ENCODE measurements around the gene PTGIS.
"Not testable (repeated sequence)": the region's sequence is repeated elsewhere in the genome, so short reads cannot be mapped to it uniquely, and the experiment has no call there.

The PTGIS gene

DNA sequence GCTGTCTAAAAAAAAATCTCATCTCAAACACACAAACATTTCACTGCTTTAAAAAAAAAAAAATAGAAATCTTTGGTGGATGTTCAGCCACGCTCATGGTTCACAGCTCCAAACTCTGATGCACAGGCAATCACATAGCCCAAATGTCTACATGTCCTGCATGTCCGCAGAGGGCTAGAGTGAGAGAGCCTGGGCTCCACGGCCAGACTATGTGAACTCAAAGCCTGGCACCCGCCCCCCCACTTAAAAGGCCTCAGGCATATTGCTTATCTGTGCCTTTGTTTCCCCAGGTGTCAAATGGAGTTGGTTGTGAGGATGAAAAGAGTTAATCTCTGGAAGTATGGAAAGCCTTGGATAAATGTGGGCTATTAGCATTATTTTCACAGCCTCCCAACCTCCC lies 10.5 kb upstream of the PTGIS start:
- DNase-seq = no peak

DNA sequence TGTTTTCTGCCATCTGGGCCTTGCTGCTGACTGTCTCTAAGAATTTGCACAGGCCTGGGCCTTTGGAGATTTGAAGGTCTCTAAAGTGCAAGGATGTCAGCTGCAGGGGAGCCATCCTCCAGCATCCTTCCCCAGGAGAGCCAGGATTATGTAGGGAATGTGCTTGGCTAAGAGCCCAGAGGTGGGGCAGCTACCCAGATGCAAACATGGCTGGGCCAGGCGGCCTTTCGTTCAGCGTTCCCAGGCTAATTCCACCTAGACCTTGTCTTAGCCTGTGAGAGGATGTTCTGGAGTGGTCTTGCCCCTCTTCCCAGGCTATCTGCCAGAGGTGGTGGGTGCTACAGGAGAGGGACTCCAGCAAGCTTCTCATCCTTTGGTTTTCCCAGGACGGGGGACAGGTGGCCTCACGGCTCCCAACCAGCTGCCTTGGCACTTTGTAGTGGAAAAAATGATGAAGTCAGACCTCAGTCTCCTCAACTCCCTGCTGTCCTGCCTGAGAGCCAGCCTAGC lies 7.7 kb upstream of the PTGIS start:
- no peak for DNase-seq

DNA sequence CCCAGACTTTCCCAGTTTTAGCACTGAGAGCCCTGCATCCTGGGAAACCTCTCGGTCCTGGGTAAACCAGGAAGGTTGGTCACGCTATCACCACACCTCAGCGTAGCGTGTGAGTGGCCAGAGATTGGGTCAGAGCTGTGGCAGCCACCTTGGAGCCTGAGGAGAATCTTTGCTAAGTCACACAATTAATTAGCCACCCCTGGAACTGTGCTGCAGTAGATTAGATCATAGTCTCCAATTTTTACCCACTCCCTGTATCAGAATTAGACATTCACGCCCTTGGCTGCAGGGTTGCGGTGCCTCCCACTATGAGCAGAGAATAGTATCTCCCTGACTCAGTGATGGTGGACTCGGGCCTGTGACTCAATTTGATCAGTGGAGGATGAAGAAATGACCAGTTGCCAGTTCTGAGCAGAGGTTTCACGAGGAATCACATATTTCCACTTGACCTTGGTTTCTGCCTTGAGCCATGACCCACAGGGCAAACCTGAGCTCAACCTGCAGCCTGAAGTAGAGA lies 6.0 kb upstream of the PTGIS start:
- no peak for DNase-seq

DNA sequence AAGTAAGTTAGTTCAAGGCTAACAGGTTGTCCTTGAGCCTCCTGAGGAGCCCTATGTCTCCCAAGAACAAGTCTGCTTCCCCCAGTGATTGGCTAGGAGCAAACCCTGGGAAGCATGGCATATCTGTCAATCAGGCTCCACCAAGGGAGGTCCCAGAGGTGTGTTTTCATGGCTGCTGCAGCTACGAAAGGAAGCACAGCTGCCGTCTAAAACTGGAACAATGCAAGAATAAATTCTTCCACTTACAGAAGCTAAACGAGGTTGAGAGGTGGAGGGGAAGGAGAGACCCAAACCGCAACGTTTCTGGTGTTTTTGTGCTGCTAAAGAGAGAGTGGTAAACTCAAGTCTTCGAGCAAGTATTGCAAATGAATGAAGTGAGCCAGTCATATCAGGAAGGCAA lies 4.9 kb upstream of the PTGIS start:
- no peak for DNase-seq

DNA sequence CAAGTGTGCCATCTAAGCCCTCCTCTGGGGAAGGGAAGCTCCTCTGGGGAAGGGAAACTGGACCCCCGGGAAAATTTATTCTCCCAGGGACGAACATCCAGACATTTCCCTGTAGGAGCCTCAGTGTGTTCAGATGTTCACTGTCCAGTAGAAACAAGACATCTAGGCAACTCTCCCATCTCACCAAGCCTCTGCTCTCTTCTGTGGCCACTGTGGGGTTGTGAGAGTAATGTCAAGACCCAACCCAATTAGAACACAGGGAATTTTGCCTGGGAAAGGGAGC lies 3.6 kb upstream of the PTGIS start:
- DNase-seq = no peak

DNA sequence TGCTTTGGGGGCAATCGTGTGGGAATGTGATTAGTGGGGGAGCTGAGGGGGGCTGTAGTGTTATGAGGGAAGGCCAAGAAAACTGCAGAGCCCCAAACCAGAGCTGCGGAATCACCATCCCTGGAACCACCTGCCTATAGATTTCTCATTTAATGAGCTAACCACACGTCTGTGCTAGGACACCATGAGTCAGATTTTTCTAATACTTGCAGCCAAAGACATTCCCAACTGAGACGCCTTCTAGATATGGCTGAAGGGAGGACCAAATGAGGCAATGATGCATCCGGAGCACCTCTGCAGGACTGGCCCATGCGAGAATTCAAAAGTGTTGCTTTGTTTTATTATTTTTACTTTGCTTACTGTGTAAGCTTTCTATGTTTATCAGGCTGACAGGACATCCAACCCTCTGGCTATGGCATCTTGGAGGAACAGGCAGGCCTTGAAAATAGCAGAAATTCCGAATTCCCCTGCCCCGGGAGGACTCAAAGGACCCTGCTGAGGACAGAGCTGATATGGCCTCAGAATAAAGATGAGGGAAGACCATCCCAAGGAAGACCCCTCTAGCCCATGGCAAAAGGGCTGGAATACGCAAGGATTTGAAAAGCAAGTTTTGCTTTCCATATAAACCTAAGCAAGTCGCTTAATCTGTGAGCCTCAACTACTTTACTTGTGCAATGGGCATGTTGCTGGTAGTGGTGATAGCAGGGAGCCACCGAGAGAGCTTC lies 3.1 kb upstream of the PTGIS start:
- DNase-seq = no peak

DNA sequence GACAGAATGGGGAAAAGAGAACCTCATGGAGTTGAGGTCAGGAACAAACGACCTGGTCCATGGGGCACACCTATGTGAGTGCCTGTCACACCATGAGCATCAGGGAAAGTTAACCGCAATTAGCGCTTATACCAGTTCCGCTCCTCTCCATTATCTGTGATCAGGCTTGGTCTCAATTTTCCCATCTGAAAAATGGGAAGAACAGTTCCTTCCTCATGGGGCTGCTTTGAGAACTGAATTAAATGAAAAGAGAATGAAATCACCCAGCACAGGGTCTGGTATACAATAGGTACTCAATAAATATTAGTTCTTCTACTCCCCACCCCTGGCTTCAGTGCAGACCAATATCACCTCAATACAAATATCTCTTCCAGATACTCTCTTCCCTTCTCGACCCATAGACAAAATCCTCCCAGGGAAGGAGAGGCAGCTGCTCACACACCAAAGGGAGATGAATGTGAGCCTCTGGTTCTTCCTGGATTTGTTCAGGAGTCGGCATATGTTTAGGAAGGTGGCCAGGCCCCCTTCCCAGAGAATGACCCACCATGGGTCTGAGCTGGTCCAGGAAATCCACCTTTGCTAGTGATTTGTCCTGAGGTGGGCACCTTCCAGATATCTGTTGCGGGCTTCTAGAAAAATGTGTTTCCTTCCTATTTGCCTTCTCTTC lies 2.4 kb upstream of the PTGIS start:
- no peak for DNase-seq

DNA sequence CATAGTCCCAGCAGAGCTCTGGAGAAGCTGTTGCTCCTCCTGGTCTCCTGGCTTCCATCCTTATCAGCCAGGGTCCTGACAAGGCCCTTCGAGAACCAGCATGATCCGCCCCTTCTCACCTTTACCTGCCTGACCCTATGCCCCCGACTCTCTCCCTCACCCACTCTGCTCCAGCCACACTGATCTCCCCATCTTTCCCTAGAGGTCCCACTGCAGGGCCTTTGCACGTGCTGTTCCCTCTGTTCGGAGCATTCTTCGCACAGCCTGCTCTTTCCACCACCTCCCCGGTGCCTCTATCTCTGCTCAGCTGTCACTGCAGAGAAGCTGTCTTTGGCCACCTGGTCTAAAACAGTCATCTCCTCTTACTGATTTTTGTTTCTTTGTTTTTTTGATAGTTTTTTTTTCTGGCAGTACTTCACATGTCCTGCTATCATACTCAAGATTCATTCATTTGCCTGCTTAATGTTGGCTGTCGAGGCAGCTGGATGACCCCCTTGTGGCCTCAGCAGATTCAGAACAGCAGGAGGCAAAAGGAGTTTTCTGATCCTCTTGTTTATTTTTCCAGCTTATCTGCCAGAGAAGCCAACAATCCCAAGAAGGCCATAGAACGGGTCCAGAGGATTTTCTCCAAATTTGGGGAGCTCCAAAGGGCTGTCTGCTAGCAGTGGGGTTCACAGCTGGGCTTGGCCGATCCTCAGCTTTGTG lies 1.6 kb upstream of the PTGIS start:
- DNase-seq = no peak

DNA sequence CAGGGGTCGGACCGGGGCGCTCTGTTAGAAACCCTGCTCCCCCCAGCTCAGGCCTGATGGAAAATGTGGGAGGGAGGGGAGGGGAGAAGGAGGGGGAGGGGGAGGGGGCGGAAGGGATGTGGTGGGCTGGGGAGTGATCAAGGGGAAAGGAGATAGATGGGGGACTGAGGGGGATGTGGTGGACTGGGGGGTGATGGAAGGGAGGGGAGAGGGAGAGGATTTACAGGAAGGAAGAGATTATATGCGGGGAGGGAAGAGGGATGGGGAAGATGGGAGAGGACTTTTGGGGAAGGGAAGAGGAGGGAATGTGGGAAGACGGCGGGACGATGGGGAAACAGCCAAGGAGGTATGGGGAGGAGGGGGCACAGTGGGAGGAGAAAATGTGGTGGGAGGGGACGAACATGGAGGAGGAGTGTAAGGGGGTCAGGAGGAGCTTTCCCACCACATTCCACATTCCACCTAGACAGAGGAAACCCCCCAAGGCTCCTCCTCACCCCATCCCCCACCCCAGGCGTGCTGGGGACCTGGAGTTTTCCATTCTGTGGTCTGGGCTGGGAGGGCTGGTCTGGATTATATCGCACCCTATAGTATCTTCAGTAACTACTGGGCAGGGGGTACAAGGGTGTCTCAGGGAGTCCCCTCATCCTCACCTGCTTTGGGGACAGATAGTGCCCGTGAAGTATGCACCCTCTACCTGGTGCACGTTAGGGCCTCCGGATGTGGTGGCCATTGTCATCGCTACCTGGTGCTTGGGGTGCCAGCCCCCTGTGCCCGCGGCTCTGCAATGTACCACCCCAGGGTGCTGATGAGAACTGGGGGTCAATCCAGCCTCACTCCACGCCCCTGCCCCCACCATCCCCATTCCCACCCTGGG lies 578 bp upstream of the PTGIS start:
- no peak for DNase-seq

DNA sequence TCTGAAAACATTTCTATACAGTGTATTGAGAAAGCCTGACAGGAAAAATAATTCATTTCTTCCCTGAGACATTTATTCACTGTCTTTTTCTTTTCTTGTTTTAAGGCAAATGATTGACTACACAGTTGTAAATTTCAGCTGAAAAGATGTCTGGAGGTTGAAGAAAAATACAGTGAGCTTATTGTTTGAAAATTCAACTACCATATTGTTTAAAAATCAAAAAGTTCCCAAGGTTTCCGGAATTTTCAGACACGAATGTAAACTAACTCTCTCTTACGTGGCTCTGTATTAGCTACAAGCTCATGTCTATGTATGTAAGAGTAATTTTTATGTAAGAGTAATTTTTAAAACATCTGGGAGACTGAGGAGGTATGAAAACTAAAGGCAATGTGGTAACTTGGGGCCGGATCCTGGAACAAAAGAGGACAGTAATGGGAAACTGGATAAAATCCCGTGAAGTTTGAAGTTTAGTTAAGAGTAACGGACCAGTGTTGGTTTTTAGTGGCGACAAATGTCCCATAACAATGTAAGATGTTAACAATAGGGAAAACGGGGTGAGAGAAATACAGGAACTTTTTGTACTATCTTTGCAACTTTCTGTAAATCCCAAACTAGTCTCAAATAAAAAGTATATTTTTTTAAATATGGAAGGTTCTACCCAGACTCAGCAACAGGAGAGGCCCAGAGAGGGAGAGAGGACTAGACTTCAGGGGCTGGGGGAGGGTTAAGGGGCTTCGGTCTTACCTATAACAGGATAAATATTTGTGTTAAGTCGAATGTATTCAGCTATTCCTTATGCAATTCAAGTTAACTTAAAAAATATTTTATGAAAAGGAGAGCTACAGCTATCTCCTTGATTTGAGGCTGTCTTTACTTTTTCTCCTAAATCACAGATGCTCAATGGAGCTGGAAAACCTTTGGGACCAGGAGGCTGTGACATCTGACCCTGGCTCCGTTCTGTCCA lies 1.3 kb downstream of the PTGIS start:
- no peak for DNase-seq

DNA sequence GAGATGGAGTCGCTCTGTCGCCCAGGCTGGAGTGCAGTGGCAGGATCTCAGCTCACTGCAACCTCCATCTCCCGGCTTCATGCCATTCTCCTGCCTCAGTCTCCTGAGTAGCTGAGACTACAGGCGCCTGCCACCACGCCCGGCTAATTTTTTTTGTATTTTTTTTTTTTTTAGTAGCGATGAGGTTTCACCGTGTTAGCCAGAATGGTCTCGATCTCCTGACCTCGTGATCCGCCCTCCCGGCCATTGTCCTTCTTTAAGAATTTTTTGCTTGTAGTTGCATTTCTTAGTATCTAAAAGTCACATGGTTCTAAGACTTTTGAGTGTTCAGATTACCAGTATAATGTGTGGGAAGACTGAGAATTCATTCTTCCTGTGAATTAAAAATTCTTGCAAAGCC lies 2.9 kb downstream of the PTGIS start:
- DNase-seq = not testable (repeated sequence)

DNA sequence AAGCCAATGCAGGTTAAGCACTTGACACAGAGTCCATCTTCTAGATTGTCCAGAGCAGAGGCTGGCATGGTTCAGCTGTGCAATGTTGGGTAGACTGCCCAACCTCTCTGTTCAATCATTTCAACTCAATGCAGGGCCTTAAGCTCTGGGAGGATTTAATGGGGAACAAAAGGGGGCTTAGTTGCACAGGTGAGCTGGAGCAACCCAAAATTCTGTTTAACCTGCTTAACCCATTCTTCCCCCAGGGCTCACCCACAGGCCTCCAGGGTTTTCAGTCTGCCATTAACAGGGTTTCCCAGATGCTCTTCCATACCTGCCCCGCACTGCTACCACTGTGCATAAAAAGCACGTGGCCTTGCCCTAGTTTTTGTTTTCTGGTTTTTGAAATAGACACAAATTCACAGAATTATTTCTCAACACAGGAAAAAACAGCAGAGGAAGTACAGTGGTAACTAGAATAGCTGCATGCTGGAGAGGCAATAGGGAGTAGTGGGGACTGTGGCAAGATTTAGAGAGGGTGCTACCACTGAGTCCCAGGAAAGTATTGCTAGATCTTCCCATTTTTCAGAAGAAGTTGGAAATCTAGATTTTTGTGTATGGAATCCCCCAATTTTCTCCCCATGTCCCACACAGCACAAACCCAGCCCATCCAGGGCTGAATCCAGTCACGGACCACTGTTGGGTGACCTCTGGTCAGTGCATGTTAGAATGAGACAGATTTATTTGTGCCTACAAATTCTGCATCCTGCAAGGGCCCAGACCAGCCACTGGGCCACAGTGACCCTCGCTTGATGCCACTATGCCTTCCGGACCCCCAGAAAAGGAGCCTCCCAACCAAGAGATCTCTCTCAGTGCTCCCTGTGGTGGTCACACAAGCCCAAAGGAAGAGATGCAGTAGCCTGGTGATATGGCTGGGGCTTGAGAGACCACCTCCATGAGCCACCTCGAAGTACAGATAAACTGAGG lies 4.6 kb downstream of the PTGIS start:
- DNase-seq = no peak

DNA sequence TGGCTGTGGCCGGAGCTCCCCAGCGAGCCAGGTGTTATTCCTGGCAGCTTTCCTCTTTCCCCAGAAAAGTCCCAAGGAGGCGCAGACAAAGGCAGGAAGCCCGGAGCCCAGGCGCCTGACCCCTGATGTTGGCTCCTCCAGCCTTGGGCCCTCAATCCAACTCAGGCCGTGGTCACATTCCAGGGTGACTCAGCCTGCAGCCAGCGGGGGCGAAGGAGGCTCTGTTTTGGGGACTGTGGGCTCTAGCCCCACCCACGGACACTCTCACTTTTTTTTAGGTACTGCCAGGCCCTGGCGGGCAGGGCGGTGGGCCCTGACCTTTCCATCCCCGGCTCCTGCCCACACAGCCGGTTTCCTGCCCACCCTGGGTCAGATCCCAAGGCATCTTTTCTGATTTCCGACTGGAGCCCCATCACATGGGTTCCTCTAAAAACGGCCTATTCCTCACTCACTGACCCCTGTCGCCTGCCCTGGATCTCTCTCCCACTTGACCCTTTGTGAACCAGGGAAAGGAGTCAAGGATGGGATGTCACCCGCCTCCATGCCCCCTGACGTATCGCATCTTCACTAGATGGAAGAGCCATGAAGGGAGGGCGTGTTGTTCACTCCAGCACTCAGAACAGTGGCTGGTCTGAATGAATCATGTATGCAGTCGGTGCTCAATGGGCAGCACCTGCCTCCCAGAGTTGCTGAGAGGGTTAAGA lies 5.5 kb downstream of the PTGIS start:
- DNase-seq = no peak

DNA sequence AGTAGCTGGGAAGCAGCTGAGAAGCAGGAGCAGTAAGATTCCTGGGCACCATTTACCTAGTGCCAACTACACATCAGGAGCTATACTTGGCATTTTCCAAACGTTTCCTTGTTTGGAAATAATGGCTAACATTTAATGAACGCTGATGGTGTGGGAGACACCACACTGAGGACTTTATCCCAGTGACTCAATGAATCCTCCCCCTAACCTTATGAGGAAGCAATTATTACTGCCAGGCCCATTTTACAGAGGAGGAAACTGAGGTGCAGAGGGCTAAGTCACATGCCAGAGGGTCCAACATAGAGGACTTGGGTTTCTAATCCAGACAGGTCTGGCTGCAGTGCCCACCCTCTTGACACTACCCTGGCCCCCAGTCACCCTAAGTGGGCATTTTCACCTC lies 6.1 kb downstream of the PTGIS start:
- DNase-seq = no peak

DNA sequence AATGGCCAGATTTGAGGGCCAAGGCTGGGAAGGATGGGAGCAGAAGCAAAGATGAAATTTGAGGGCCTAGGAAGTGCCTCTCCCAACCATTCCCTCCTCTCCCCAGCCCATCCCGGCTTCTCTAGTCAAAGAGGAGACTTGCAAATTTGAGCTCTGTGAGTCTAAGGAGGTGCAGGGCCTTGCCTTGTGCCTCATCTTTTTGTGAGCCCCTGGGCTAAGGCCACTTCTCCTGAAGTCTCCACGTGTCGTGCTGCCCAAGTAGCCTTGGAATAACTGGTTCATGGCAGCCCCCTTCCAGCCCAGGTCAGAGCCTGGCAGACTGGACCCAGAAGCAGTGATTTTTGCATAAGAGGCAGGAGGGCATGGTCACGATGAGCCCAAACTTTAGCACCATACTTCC lies 6.7 kb downstream of the PTGIS start:
- DNase-seq = no peak

DNA sequence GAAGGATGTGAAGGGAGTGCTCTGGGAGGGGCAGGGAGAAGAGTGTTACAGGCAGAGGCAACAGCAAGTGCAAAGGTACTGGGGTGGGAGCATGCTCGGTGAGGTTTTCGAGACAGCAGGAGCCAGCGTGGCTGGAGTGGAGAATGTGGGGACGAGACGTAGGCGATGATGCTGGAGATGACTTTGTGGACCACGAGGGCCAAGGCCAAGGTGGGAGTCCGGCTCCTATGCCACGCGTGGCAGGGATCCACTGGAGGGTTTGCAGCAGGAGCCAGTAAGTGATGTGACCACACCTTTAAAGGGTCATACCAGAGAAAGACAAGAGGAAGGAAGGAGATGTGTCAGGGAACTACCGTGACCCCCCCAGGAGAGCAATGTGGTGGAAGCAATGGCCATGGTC lies 7.3 kb downstream of the PTGIS start:
- no peak for DNase-seq

DNA sequence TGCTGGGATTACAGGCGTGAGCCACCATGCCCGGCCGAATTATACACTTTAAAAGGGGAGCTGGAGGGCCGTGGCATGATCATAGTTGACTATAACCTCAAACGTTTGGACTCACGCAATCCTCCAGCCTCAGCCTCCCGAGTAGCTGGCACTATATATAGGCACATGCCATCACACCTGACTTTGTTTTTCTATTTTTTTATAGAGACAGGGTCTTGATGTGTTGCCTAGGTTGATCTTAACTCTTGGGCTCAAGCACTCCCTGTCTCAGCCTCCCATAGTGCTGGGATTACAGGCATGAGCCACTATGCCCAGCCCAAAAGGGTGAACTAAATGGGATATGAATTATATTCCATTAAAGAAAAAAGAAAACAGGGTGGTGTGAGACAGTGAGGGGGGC lies 7.8 kb downstream of the PTGIS start:
- DNase-seq = no peak

DNA sequence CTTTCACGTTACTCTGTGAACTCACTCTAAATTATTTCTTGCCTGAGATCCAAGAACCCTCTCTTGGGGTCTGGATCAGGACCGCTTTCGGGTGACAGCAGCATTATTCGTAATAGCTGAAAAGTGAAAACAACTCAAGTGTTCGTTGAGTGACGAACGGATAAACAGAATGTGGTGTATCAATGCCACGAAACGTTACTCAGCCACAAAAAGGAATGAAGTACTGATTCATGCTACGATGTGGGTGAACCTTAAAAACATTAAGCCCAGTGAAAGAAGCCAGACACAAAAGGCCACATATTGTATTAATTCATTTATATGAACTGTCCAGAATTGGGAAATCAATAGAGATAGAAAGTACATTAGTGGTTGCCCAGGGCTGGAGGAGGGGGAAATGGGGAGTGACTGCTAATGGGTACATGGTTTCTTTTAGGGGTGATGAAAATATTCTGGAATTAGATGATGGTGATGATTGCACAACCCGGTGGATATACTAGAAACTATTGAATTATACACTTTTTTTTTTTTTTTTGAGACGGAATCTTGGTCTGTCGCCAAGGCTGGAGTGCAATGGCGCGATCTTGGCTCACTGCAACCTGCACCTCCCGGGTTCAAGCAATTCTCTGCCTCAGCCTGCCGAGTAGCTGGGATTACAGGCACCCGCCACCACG lies 8.4 kb downstream of the PTGIS start:
- DNase-seq = no peak

DNA sequence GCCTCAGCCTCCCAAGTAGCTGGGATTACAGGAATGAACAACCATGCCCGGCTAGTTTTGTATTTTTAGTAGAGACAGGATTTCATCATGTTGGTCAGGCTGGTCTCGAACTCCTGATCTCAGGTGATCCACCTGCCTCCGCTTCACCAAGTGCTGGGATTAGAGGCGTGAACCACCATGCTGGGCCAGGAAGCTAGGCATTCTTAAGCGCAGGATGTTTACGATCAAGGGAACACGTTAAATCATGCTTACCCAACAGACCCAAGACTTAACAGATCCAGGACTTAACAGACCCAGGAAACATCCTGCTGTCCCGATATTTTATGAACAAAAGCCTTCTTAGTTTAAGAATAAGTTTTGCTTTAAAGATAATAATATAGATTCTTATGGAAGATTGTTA lies 9.1 kb downstream of the PTGIS start:
- DNase-seq = no peak

All from activated T-cell treated with anti-CD3 and anti-CD28 coated beads for 4 hours (primary cell).